HepG2 (cell line): Measurements from ENCODE around the gene VAMP2. TPM values are rescaled to one million over a fixed set of nuclear protein-coding genes. Genes with fewer than 3 reads are reported as not detected.

ENCODE experiments used
- CREM ChIP-seq, 2 experiments: sonication (generic) in 1 of 2; formaldehyde crosslinking in 1 of 2; IDR thresholded peaks; 2 replicates each; pipeline versions ENCODE4 v1.4.0 to v1.6.1; 2016 to 2020; ENCODE audit warnings: antibody characterized with exemption in 1 of 2, mild to moderate bottlenecking in 1 of 2, missing genetic modification reagents in 1 of 2
- DMTF1 ChIP-seq: sonication (generic); formaldehyde crosslinking; IDR thresholded peaks from 2 replicates; pipeline ENCODE4 v1.4.0; 2020; ENCODE audit warnings: mild to moderate bottlenecking, missing genetic modification reagents
- ELK4 ChIP-seq: sonication (generic); formaldehyde crosslinking; IDR thresholded peaks from 2 replicates; pipeline ENCODE4 v1.9.0; 2021; ENCODE audit warnings: missing genetic modification reagents, borderline replicate concordance
- KAT8 ChIP-seq: IDR thresholded peaks from 2 replicates; pipeline ENCODE4 v1.6.1; 2016; ENCODE audit warnings: missing genetic modification reagents, missing compliant biosample characterization
- MYNN ChIP-seq: sonication (generic); formaldehyde crosslinking; IDR thresholded peaks from 2 replicates; pipeline ENCODE4 v1.4.0; 2020; ENCODE audit warnings: mild to moderate bottlenecking, low read depth, missing genetic modification reagents
- NFE2L2 ChIP-seq: fragments of 150-350 bp; IDR thresholded peaks from 2 replicates; pipeline ENCODE4 v1.6.1; 2014; ENCODE audit warnings: low read length
- REST ChIP-seq, 2 experiments: IDR thresholded peaks; 2 replicates each; pipeline ENCODE4 v1.6.1; 2011 to 2012; ENCODE audit warnings: low read length in 2 of 2, borderline replicate concordance in 1 of 2, low read depth in 1 of 2, mild to moderate bottlenecking in 1 of 2, moderate library complexity in 1 of 2
- SNRNP70 ChIP-seq: fragments of 200-400 bp; formaldehyde crosslinking; IDR thresholded peaks from 2 replicates; pipeline ENCODE4 v1.6.1; 2017; ENCODE audit warnings: mild to moderate bottlenecking, low read depth, low read length, moderate library complexity
- U2AF2 ChIP-seq: fragments of 200-400 bp; formaldehyde crosslinking; IDR thresholded peaks from 2 replicates; pipeline ENCODE4 v1.6.1; 2017; ENCODE audit warnings: low read depth, mild to moderate bottlenecking, low read length
- USF2 ChIP-seq, 2 experiments: sonication (generic) in 1 of 2; formaldehyde crosslinking in 1 of 2; IDR thresholded peaks; 2 replicates each; pipeline versions ENCODE4 v1.5.1 to v1.6.1; 2011 to 2020; ENCODE audit warnings: borderline replicate concordance in 1 of 2, low read depth in 1 of 2, low read length in 1 of 2, mild to moderate bottlenecking in 1 of 2, missing genetic modification reagents in 1 of 2, moderate library complexity in 1 of 2
- YEATS4 ChIP-seq: sonication (generic); formaldehyde crosslinking; IDR thresholded peaks from 2 replicates; pipeline ENCODE4 v1.4.0; 2020; ENCODE audit warnings: missing genetic modification reagents, borderline replicate concordance
- ZNF232 ChIP-seq: sonication (generic); formaldehyde crosslinking; IDR thresholded peaks from 2 replicates; pipeline ENCODE4 v1.4.0; 2020; ENCODE audit warnings: missing genetic modification reagents, borderline replicate concordance
- ZNF3 ChIP-seq: IDR thresholded peaks from 2 replicates; pipeline ENCODE4 v1.7.0; 2017; ENCODE audit warnings: inconsistent platforms
- ZNF354B ChIP-seq: sonication (generic); formaldehyde crosslinking; IDR thresholded peaks from 2 replicates; pipeline ENCODE4 v1.8.0; 2022; ENCODE audit warnings: mild to moderate bottlenecking, missing genetic modification reagents
- ZNF546 ChIP-seq: sonication (generic); formaldehyde crosslinking; conservative IDR thresholded peaks from 2 replicates; pipeline ENCODE4 v1.8.1; 2023; ENCODE audit warnings: mild to moderate bottlenecking, missing genetic modification reagents
- ZNF562 ChIP-seq: sonication (generic); formaldehyde crosslinking; IDR thresholded peaks from 2 replicates; pipeline ENCODE4 v1.8.0; 2022; ENCODE audit warnings: missing genetic modification reagents, borderline replicate concordance
- ZNF672 ChIP-seq: sonication (generic); formaldehyde crosslinking; IDR thresholded peaks from 2 replicates; pipeline ENCODE4 v1.8.1; 2022; ENCODE audit warnings: missing genetic modification reagents
- ZNF703 ChIP-seq: sonication (generic); formaldehyde crosslinking; IDR thresholded peaks from 2 replicates; pipeline ENCODE4 v1.5.1; 2020; ENCODE audit warnings: missing genetic modification reagents, mild to moderate bottlenecking, moderate library complexity, borderline replicate concordance
- ZSCAN30 ChIP-seq: sonication (generic); formaldehyde crosslinking; IDR thresholded peaks from 2 replicates; pipeline ENCODE4 v1.5.0; 2020; ENCODE audit warnings: mild to moderate bottlenecking, missing genetic modification reagents
- polyA plus RNA-seq, 8 experiments: library from polyadenylated mRNA; depleted of rRNA in 3 of 8; stranded (reverse) in 7 of 8; unstranded in 1 of 8; fragments of >200 nt; fragmentation: Illumina TruSeq in 4 of 8; extraction: Trizol in 4 of 8; gene quantifications; 2 replicates each; pipeline versions ENCODE4 v1.2.1 to v1.2.3, GENCODE V29; 2011 to 2016; ENCODE audit warnings: low read depth in 4 of 8, missing spikeins in 1 of 8, mixed read lengths in 1 of 8; ENCODE audit not compliant: insufficient read depth in 1 of 8
- total RNA-seq, 5 experiments: library from RNA; depleted of rRNA; stranded (reverse); fragments of >200 nt; fragmentation: Illumina TruSeq; extraction: Trizol; gene quantifications; 2 replicates each; pipeline ENCODE4 v1.2.3, GENCODE V29; 2016; ENCODE audit warnings: low read depth in 1 of 5

VAMP2 gene
- total and polyA plus RNA-seq, 2 of the 13 experiments (the other 11 are each of a cell fraction or from before 2014, with no cell fraction given), result 3.9 to 17.2 TPM

GRCh38 chr17:8138672-8139371 is 23.9 kb downstream of the VAMP2 start (continued):
- TF ChIP-seq DMTF1 (no peak), ZNF232 (CRISPR knock-in tag) (peak; percentile 70; the same call in 1 of the 2 replicates), MYNN (CRISPR knock-in tag) (no peak; the same call in 1 of the 2 replicates), ELK4 (CRISPR knock-in tag) (no peak), CREM (IDR thresholded peaks at IDR 0.05) (peak; percentile 56; the same call in 1 of the 2 replicates), CREM (CRISPR knock-in tag; IDR thresholded peaks at IDR 0.05) (no peak), YEATS4 (CRISPR knock-in tag) (no peak; the same call in 1 of the 2 replicates), KAT8 (CRISPR knock-in tag) (peak; percentile 75), ZNF672 (CRISPR knock-in tag) (no peak), ZNF703 (0 out of 2 replicates have a peak, but pooled peaks have one; percentile 64), SNRNP70 (no peak), ZNF3 (no peak), USF2 (IDR thresholded peaks at IDR 0.05; ENCODE audit: low read depth, low read length) (no peak), USF2 (CRISPR knock-in tag; IDR thresholded peaks at IDR 0.05; ENCODE audit: borderline replicate concordance) (0 out of 2 replicates have a peak, but pooled peaks have one; percentile 52), REST (IDR thresholded peaks at IDR 0.05; ENCODE audit: borderline replicate concordance in 1 of 2, low read depth in 1 of 2, low read length in 2 of 2) (no peak), ZSCAN30 (CRISPR knock-in tag) (0 out of 2 replicates have a peak, but pooled peaks have one; percentile 83), ZNF354B (CRISPR knock-in tag) (no peak), ZNF546 (CRISPR knock-in tag) (0 out of 2 replicates have a peak, but pooled peaks have one; percentile 63), U2AF2 (no peak), ZNF562 (no peak), NFE2L2 (no peak)
